Esophagus muscularis mucosa (tissue), 4 donors: ENCODE data around the gene HHIPL1. TPM values are rescaled to one million over a fixed set of nuclear protein-coding genes. Genes with fewer than 3 reads are reported as not detected.

Experiments used
- DNase-seq: peaks from one replicate; pipeline ENCODE4 v3.0.0-alpha.2; 2017; ENCODE audit errors: extremely low spot score
- H3K27ac ChIP-seq, 4 donors: fragments of 200-600 bp; sonication (generic); replicated peaks in 1 of 4; 1 replicate in 3 of 4; 2 replicates in 1 of 4; pipeline ENCODE4 v1.5.1; 2016 to 2019; ENCODE audit warnings: mild to moderate bottlenecking in 1 of 4
- H3K27me3 ChIP-seq, 4 donors: fragments of 200-600 bp; sonication (generic); one replicate each; pipeline versions ENCODE4 v1.5.1 to v1.6.0; 2016 to 2019
- H3K36me3 ChIP-seq, 4 donors: fragments of 200-600 bp; sonication (generic); one replicate each; pipeline ENCODE4 v1.5.1; 2016 to 2019
- H3K4me1 ChIP-seq, 4 donors: fragments of 200-600 bp; sonication (generic); one replicate each; pipeline ENCODE4 v1.5.1; 2016 to 2019
- H3K4me3 ChIP-seq, 4 donors: fragments of 200-600 bp; sonication (generic); 1 replicate in 2 of 4; 2 replicates in 2 of 4; pipeline ENCODE4 v1.5.1; 2016 to 2019; ENCODE audit warnings: mild to moderate bottlenecking in 4 of 4, moderate library complexity in 1 of 4
- H3K9me3 ChIP-seq, 4 donors: fragments of 200-600 bp; sonication (generic); 1 replicate in 3 of 4; 2 replicates in 1 of 4; pipeline ENCODE4 v1.5.1; 2016 to 2019
- EP300 ChIP-seq: sonication (generic); formaldehyde crosslinking; IDR thresholded peaks from one replicate; pipeline ENCODE4 v1.6.1; 2017; ENCODE audit warnings: antibody characterized with exemption
- POLR2A ChIP-seq: fragments of 450-650 bp; IDR thresholded peaks from one replicate; pipeline ENCODE4 v1.6.1; 2017; ENCODE audit warnings: antibody characterized with exemption, moderate library complexity, mild to moderate bottlenecking, low read depth
- POLR2AphosphoS5 ChIP-seq, 2 donors: sonication (generic); formaldehyde crosslinking; IDR thresholded peaks; one replicate each; pipeline ENCODE4 v1.6.1; 2017; ENCODE audit warnings: antibody characterized with exemption in 2 of 2
- WGBS: methylation state at CpG from one replicate; pipeline ENCODE4 v1.1.5; 2018; 5-methylcytosine and 5-hydroxymethylcytosine counted together
- intact Hi-C: fragments of 100-400 bp; cut with DNase I; formaldehyde crosslinking; loops from one replicate; pipeline ENCODE4 v1.15.1; 2023
- total RNA-seq, 4 donors: library from RNA; depleted of rRNA; stranded (reverse); fragments of >200 nt; gene quantifications; one replicate each; pipeline versions ENCODE4 v1.1.0 to v1.2.1, GENCODE V29; 2016
- TF ChIP-seq, protein P1 (sequence below), 3 experiments: fragments of 200-600 bp in 2 of 3; fragments of 450-650 bp in 1 of 3; sonication (generic) in 2 of 3; IDR thresholded peaks; one replicate each; pipeline ENCODE4 v1.5.1; 2017 to 2019; ENCODE audit warnings: antibody characterized with exemption in 3 of 3, mild to moderate bottlenecking in 2 of 3, moderate library complexity in 1 of 3

HHIPL1 gene
- total RNA-seq, 4 donors from 2014 or later, result 4.2 to 9.1 (median 5.9) TPM

DNA sequence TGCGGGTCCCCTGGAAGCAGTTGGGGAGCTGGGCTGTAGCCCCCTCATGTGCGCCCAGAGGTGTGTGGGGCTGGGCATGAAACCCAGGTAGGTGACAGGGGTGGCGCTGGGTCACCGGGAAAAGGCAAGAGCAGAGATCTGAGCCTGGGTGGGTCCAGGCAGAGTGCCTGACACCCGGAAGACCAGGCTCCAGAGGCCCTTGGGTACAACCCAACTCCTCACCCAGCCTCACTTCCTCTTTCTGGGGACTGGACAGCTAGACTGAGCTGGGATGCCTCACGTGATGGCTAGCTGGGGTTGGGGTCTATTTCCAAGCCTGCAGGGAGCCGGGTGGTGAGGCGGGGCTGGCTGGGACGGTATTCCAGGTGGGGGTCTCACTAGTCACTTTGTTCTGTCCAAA is 22.9 kb downstream of the HHIPL1 start:
- Histone ChIP-seq H3K36me3 (peaks cover 0 to 50% (median 12%) of the 10 kb centered on the region in 4 donors), H3K27me3 (no peaks in the 10 kb centered on the region), H3K27ac (no peak overlapping the region), H3K9me3 (no peaks in the 10 kb centered on the region), H3K4me3 (no peak overlapping the region), H3K4me1 (peaks cover 0 to 4% (median 2%) of the 10 kb centered on the region in 4 donors)
- no peak for DNase-seq
- intact Hi-C loops, result no loop called here
- 29% methylated on average over 1 of the region's 9 CpGs for WGBS
- TF ChIP-seq POLR2A, result no peak
- TF ChIP-seq, protein P1, sequence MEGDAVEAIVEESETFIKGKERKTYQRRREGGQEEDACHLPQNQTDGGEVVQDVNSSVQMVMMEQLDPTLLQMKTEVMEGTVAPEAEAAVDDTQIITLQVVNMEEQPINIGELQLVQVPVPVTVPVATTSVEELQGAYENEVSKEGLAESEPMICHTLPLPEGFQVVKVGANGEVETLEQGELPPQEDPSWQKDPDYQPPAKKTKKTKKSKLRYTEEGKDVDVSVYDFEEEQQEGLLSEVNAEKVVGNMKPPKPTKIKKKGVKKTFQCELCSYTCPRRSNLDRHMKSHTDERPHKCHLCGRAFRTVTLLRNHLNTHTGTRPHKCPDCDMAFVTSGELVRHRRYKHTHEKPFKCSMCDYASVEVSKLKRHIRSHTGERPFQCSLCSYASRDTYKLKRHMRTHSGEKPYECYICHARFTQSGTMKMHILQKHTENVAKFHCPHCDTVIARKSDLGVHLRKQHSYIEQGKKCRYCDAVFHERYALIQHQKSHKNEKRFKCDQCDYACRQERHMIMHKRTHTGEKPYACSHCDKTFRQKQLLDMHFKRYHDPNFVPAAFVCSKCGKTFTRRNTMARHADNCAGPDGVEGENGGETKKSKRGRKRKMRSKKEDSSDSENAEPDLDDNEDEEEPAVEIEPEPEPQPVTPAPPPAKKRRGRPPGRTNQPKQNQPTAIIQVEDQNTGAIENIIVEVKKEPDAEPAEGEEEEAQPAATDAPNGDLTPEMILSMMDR (IDR thresholded peaks at IDR 0.05), result no peak
- TF ChIP-seq POLR2AphosphoS5 (IDR thresholded peaks at IDR 0.05), result no peak
- no peak for TF ChIP-seq EP300

DNA sequence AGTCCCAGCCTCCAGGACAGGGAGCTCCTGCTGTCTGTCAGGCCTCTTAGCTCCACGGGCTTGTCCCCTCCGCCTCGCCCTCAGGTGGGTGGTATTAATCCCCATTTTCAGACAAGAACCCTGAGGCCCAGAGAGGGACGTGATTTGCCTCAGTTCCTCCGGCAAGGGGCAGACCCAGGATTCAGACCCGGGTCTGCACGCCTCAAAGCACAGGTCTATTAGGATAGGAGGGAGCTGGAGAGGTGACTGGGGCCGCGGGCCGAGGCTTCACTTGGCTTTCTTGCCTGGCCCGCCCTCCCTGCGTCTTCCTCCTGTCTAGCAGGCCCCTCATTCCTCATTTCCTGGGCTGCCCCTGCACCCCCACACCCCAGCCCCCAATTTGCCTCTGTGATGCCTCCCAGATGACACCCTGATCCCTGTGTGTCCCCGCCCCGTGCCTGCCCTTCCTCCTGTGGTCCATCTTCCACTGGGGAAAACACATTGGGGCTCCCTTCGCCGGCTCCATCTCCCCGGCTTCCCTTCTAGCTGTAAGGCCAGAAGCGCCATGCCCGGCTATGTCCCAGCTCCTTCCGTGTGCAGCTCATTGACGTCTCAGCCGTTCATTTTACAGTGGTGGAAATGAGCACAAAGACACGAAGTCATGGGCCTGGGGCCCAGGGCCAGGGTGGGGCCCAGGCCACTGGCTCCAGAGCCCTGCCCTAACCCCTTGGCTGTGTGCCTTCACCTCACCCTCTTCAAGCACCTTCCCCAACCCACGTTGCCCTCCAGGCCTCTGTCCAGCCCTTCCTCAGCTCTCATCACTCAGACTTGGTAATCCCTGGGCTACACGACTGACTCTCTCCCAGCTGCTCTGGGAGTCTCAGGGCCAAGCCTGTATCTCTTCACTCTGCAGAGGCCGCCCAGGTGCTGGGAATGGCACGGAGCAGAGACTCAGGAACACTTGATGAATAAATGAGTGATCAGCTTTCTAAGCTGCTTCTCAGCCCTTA is 23.7 kb downstream of the HHIPL1 start:
- no peak for DNase-seq
- peaks cover 0 to 8% (median 3%) of the 10 kb centered on the region in 4 donors for H3K4me1 ChIP-seq
- H3K9me3 ChIP-seq, result no peaks in the 10 kb centered on the region
- intact Hi-C loops, result no loop called here
- H3K27ac ChIP-seq, result no peak overlapping the region
- 88% methylated on average over 24 of the region's 27 CpGs for WGBS
- H3K27me3 ChIP-seq, result no peaks in the 10 kb centered on the region
- TF ChIP-seq EP300, result no peak
- no peak for TF ChIP-seq POLR2A
- no peak for TF ChIP-seq POLR2AphosphoS5 (IDR thresholded peaks at IDR 0.05)
- TF ChIP-seq, protein P1 (IDR thresholded peaks at IDR 0.05), result no peak
- no peak overlapping the region for H3K4me3 ChIP-seq
- peaks cover 0 to 42% (median 10%) of the 10 kb centered on the region in 4 donors for H3K36me3 ChIP-seq

DNA sequence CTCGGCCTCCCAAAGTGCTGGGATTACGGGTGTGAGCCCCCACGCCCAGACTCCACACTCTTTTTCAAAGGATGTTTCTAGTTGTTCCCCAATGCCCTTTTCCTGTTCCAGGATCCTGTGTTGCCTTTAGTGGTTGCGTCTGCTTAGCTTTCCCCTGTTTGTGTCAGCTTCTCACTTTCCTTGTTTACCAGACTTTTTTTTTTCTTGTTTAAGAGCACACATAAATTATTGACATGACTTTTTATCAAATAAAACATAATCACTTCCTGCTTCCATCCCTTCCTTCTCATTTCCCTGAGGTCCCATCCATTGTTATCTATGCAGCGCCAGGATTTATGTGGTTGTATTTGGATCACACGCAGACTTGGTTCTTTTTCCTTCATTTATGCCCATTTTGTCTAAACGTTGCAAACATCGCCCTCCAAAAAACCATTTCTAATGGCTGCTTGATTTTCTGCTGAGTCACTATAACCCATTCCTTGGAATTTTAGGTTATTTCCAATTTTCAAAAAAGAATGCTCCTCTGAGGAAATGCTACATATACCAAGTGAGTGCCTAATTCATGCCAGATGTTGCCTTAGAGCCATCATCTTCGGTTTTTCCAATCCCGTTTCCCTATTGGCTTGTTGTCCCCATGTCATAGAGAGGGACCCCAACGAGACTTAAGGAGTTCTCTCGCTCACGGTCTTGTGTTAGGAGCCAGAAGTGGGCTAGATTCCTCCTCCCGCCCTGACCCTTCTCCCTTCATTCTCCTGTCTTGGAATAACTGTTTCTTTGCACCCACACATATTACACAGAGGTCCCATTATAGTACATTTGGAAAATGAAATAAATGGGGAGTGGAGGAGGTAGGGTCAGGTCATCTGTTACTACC is 25.7 kb downstream of the HHIPL1 start:
- H3K4me1 ChIP-seq, result peaks cover 0 to 8% (median 3%) of the 10 kb centered on the region in 4 donors
- DNase-seq, result no peak
- H3K4me3 ChIP-seq, result no peak overlapping the region
- peaks cover 0 to 6% (median 0%) of the 10 kb centered on the region in 4 donors for H3K27me3 ChIP-seq
- no peaks in the 10 kb centered on the region for H3K9me3 ChIP-seq
- TF ChIP-seq EP300, result no peak
- intact Hi-C loops, result no loop called here
- no peak overlapping the region for H3K27ac ChIP-seq
- 83% methylated on average over 14 of the region's 14 CpGs for WGBS
- H3K36me3 ChIP-seq, result peaks cover 0 to 34% (median 10%) of the 10 kb centered on the region in 4 donors

DNA sequence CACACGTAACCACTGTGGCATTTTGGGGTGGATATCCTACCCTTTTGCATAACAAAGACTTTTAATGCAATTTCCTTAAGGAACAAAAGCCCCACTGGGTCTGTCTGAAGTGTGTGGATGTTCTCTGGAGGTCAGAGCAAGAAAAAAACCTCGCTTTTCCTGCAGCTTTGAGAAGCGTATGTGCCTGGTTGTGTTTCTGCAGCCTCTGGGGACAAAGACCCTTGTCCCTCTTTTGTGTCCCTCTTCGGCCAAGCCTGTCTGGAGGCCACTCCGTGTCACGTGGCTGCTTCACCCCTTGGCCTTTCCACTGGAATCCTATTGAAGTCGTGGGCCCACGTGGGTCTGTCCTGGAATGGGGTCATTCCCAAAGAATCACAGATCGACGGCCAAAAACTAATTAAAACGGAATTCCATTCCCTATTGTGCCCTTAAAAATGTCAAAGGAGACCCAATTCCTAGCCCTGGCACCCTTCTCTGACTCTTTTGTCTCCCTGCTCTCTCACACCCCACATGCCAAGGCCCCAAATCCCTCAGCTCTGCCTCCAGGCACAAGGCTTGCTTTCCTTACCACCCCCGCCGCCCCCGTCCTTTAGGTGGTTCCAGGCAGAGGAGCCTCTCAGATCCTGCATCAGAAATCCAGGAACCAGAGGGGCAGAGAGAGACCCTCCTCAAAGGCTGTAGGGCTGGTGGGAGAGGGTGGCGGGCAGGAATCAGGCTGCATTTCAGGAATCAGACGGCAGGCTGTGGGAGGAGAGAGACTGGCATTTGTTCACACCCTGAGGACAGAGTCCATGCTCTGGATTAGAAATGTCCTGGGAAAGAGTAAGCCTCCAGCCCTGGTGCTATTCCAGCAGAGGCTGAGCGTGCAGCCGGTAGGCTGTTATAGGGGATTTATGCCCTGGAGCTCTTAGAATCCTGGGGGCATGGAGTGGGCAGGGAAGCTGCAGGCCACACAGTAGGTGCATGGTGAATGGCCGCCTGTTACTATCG is 26.6 kb downstream of the HHIPL1 start:
- DNase-seq, result no peak
- Histone ChIP-seq H3K36me3 (peaks cover 0 to 30% (median 8%) of the 10 kb centered on the region in 4 donors), H3K4me1 (peaks cover 0 to 8% (median 3%) of the 10 kb centered on the region in 4 donors), H3K9me3 (no peaks in the 10 kb centered on the region), H3K27me3 (peaks cover 0 to 6% (median 0%) of the 10 kb centered on the region in 4 donors), H3K4me3 (no peak overlapping the region), H3K27ac (peak overlapping the region in 1 of 4 donors; percentile 32)
- WGBS, result 72% methylated on average over 20 of the region's 20 CpGs
- TF ChIP-seq, protein P1 (IDR thresholded peaks at IDR 0.05), result no peak
- TF ChIP-seq EP300 (no peak), POLR2AphosphoS5 (IDR thresholded peaks at IDR 0.05) (no peak), POLR2A (no peak)
- intact Hi-C loops, result no loop called here
